GM06990 (cell line): ENCODE results near the gene AMMECR1.

Source experiments
- DNase-seq: peaks from one replicate; pipeline ENCODE4 v3.0.0-alpha.2; 2011; ENCODE audit not compliant: insufficient read length; ENCODE audit errors: extremely low read depth
- H3K27me3 ChIP-seq: replicated peaks from 2 replicates; pipeline ENCODE4 v1.6.0; 2011; ENCODE audit warnings: low read length; ENCODE audit not compliant: control insufficient read depth, insufficient read depth
- H3K36me3 ChIP-seq: 2 replicates; pipeline ENCODE4 v1.5.1; 2011; ENCODE audit warnings: low read length; ENCODE audit not compliant: control insufficient read depth, insufficient read depth
- H3K4me3 ChIP-seq: replicated peaks from 2 replicates; pipeline ENCODE4 v1.5.1; 2011; ENCODE audit warnings: low read depth, mild to moderate bottlenecking, control low read depth, low read length
- TF ChIP-seq, protein P1 (sequence below): IDR thresholded peaks from 2 replicates; pipeline ENCODE4 v1.5.1; 2011; ENCODE audit warnings: low read length, control low read depth, mild to moderate bottlenecking, inconsistent platforms; ENCODE audit not compliant: insufficient read depth, poor library complexity, severe bottlenecking

AMMECR1 gene

DNA sequence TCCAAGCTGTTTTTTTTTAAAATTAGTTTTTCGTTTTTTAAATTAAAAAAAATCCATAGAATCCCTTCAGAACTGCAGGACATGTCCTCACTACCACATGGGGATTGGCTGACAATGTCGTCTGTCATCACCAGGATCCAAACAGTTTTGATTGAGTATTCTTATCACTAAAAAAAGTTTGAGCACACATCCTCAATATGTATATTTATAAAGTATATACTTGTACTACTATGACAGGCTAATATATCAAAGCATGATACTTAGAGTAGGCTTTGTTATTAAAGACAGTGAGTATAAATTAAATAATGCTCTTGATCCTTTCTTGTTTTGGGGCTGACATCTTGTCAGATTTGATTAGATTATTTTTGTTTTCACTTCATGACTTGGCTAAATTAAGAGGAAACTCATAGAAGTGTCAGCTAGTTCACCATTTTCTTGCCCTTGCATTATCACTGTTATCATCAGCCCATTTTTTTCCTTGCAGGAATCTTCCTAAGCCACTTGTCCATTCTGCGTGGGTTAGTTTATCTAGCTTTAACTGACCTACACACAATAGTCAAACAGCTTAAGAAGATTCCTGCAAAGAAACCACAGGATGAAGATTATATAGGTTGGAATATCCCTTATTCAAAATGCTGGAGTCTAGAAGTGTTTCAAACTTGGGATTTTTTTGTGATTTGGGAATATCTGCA lies 92.8 kb downstream of the AMMECR1 start:
- TF ChIP-seq, protein P1, sequence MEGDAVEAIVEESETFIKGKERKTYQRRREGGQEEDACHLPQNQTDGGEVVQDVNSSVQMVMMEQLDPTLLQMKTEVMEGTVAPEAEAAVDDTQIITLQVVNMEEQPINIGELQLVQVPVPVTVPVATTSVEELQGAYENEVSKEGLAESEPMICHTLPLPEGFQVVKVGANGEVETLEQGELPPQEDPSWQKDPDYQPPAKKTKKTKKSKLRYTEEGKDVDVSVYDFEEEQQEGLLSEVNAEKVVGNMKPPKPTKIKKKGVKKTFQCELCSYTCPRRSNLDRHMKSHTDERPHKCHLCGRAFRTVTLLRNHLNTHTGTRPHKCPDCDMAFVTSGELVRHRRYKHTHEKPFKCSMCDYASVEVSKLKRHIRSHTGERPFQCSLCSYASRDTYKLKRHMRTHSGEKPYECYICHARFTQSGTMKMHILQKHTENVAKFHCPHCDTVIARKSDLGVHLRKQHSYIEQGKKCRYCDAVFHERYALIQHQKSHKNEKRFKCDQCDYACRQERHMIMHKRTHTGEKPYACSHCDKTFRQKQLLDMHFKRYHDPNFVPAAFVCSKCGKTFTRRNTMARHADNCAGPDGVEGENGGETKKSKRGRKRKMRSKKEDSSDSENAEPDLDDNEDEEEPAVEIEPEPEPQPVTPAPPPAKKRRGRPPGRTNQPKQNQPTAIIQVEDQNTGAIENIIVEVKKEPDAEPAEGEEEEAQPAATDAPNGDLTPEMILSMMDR: no peak
- Histone ChIP-seq H3K4me3 (no peak overlapping the region), H3K36me3 (no peaks in the 10 kb centered on the region), H3K27me3 (no peaks in the 10 kb centered on the region)
- DNase-seq: no peak

DNA sequence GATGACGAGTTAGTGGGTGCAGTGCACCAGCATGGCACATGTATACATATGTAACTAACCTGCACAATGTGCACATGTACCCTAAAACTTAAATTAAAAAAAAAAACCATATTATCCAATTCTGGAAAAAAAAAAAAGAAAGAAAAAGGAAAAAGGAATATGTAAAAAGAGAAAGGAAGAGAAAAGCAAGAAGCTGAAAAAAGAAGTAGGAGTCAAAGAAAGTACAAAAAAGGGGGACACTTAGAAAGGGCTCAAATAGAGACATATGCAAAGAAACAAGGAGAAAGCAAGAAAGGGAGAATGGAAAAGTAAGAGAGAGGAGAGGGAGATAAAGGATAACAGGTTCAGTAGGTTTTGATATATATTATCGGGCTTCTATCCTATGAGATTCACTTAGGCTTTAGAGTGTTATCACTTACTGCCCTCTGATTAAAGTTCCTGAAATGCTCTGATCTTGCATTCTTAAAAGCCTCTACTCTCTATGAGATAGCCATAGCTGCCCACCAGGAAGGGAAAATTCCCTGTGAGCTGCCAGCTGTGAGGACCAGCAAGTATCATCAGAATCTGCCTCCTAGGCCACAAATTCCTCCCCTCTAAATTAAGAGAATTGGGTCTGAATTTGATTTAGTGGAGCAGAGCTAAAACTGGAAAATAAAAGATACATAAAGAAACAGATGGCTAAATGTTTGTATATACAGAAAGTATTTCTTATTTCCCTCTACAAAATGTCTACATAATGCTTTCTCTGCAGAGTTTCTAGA lies 95.2 kb downstream of the AMMECR1 start:
- no peak overlapping the region for H3K4me3 ChIP-seq
- TF ChIP-seq, protein P1: no peak
- no peaks in the 10 kb centered on the region for H3K36me3 ChIP-seq
- H3K27me3 ChIP-seq: no peaks in the 10 kb centered on the region
- DNase-seq: no peak

DNA sequence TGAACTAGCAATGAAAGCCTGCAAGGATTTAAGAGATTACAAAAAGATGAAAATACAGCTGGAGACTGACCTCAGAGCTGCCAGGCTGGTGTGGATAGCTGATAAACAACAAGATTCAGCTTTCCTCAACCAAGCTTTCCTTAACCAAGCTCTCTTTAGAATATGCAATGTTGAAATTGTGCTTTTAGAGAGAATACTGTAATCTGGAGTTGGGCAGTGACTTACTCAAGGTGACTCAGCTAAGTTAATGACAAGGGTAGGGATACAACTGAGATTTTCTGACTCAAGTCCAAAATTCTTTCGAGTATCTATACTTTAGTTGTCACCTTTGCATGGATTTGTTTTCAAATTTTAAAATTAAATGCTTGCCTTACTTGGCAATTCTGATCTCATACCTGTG lies 98.0 kb downstream of the AMMECR1 start:
- Histone ChIP-seq H3K36me3 (no peaks in the 10 kb centered on the region), H3K27me3 (no peaks in the 10 kb centered on the region), H3K4me3 (no peak overlapping the region)
- TF ChIP-seq, protein P1: no peak
- no peak for DNase-seq

DNA sequence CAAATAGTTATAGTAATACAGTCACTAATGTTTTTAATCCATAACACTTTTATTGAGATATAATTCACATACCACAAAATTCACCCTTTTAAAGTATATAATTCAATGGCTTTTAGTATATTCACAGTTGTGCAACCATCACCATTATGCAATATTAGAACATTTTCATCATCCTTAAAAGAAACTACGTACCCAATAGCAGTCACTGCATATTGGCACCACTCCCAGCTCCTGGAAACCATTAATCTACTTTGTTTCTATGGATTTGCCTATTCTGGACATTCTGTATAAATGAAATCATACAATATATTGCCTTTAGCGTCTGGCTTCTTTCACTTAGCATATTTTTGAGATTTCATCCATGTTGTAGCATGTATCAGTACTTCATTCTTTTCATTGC lies 99.3 kb downstream of the AMMECR1 start:
- no peak for DNase-seq
- Histone ChIP-seq H3K4me3 (no peak overlapping the region), H3K27me3 (no peaks in the 10 kb centered on the region), H3K36me3 (no peaks in the 10 kb centered on the region)
- TF ChIP-seq, protein P1: no peak

DNA sequence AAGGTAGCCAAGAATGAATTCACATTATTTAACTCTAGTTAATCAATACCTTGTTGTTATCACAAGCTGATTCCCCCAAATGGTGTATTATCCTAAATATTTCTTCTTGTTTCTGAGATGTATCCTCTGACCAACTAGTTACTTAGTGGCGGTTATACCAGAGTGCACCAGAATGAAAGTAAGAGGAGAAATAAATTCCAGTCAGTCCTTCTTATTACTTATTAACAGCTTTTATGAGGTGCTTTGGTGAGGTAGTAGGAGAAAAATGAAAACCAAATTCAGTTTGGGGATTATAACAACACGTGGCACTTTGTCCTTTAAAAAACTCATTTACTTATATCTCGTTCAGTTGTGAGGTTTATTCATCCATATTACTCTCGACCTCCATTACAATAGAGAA lies 101.9 kb downstream of the AMMECR1 start:
- Histone ChIP-seq H3K36me3 (no peaks in the 10 kb centered on the region), H3K4me3 (no peak overlapping the region), H3K27me3 (no peaks in the 10 kb centered on the region)
- TF ChIP-seq, protein P1: no peak
- DNase-seq: no peak
